ENCODE data around the gene CSAD.

DNA sequence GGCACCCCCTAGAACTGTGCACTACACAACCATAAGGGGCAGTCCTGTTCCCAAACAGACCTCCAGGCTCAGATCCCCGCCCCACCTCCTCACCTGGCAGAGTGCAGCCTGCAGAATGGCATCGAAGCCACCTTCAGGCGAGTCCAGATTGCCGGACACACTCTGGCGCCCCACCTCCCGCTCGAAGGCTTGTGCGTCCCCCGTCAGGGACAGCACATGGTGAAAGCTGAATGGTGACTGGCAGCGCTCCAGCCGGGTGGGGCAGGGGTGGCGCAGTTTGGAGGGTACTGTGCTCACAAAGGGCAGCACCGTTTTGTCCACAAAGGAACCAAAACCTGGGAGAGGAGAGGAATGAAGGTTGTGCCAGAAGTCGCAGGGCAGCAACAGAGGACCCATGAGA, 15.8 kb upstream of the CSAD start:
- TF ChIP-seq CTCF (conservative IDR thresholded peaks at IDR 0.05; ENCODE audit: low read depth, low read length) (no peak), EZH2 (IDR thresholded peaks at IDR 0.05; ENCODE audit: borderline replicate concordance, low read depth, low read length, poor library complexity, severe bottlenecking) (no peak)
